OCI-LY3 (cell line): Measurements from ENCODE around the gene POTEF.
"Not testable (repeated sequence)": the region's sequence is repeated elsewhere in the genome, so short reads cannot be mapped to it uniquely, and the experiment has no call there.

Experiments used
- H2AFZ ChIP-seq: fragments of 200-600, 300-600 bp; shearing (Covaris generic); 2 replicates; pipeline ENCODE4 v1.6.0; 2014; ENCODE audit warnings: antibody characterized with exemption, low read depth, low read length
- H3K27ac ChIP-seq: fragments of 200-600, 300-600 bp; sonication (generic); 2 replicates; pipeline ENCODE4 v1.5.1; 2014; ENCODE audit warnings: mild to moderate bottlenecking, low read length, moderate library complexity, mixed read lengths
- H3K27me3 ChIP-seq: fragments of 200-600, 300-600 bp; sonication (generic); 2 replicates; pipeline ENCODE4 v1.6.1; 2014; ENCODE audit warnings: low read depth, low read length, mixed read lengths
- H3K36me3 ChIP-seq: fragments of 200-600, 300-600 bp; sonication (generic); replicated peaks from 2 replicates; pipeline ENCODE3; 2014; ENCODE audit warnings: low read depth, low read length, mixed read lengths
- H3K4me1 ChIP-seq: fragments of 300-600, 200-600 bp; sonication (generic); 2 replicates; pipeline ENCODE4 v1.6.1; 2014; ENCODE audit warnings: low read length, mixed read lengths
- H3K4me2 ChIP-seq: fragments of 200-600, 300-600 bp; sonication (generic); 2 replicates; pipeline ENCODE4 v1.6.1; 2014; ENCODE audit warnings: low read length, mixed read lengths
- H3K4me3 ChIP-seq: fragments of 300-600, 200-600 bp; sonication (generic); 2 replicates; pipeline ENCODE4 v1.5.1; 2014; ENCODE audit warnings: antibody characterized with exemption, mild to moderate bottlenecking, low read length, moderate library complexity
- H3K79me2 ChIP-seq: fragments of 300-600, 200-600 bp; shearing (Covaris generic); 2 replicates; pipeline ENCODE4 v1.6.1; 2014; ENCODE audit warnings: mild to moderate bottlenecking, low read length, mixed read lengths
- H3K9ac ChIP-seq: fragments of 300-600, 200-600 bp; shearing (Covaris generic); 2 replicates; pipeline ENCODE4 v1.6.0; 2014; ENCODE audit warnings: mild to moderate bottlenecking, low read length, moderate library complexity
- H3K9me3 ChIP-seq: fragments of 200-600, 300-600 bp; shearing (Covaris generic); 2 replicates; pipeline ENCODE4 v1.6.1; 2014; ENCODE audit warnings: low read length, mixed read lengths; ENCODE audit not compliant: insufficient read depth
- H4K20me1 ChIP-seq: fragments of 200-600, 300-600 bp; sonication (generic); 2 replicates; pipeline ENCODE4 v1.6.1; 2016; ENCODE audit warnings: low read length, mixed read lengths; ENCODE audit not compliant: insufficient read depth

Gene POTEF

GRCh38 chr2:130140516-130140915 is 11.5 kb upstream of the POTEF start:
- H3K9me3 ChIP-seq, H3K79me2 ChIP-seq, H3K4me1 ChIP-seq, H3K27ac ChIP-seq, H3K27me3 ChIP-seq, H3K36me3 ChIP-seq, H3K9ac ChIP-seq, H2AFZ ChIP-seq, H3K4me3 ChIP-seq, H4K20me1 ChIP-seq, H3K4me2 ChIP-seq: not testable (repeated sequence)

GRCh38 chr2:130139331-130140280 is 10.6 kb upstream of the POTEF start:
- H3K4me1 ChIP-seq, H3K27me3 ChIP-seq, H3K9ac ChIP-seq, H3K36me3 ChIP-seq, H3K79me2 ChIP-seq, H2AFZ ChIP-seq, H3K4me2 ChIP-seq, H3K4me3 ChIP-seq, H4K20me1 ChIP-seq, H3K9me3 ChIP-seq, H3K27ac ChIP-seq: not testable (repeated sequence)

- H3K9me3 ChIP-seq, H2AFZ ChIP-seq, H3K4me1 ChIP-seq, H4K20me1 ChIP-seq, H3K27ac ChIP-seq, H3K9ac ChIP-seq, H3K4me2 ChIP-seq, H3K79me2 ChIP-seq, H3K27me3 ChIP-seq, H3K36me3 ChIP-seq, H3K4me3 ChIP-seq: not testable (repeated sequence)
Measured at GRCh38 chr2:130138841-130139251, 9.8 kb upstream of the POTEF start.

GRCh38 chr2:130138326-130138725 is 9.3 kb upstream of the POTEF start:
- not testable (repeated sequence) for H3K36me3 ChIP-seq, H3K9ac ChIP-seq, H3K79me2 ChIP-seq, H3K4me3 ChIP-seq, H3K4me2 ChIP-seq, H2AFZ ChIP-seq, H4K20me1 ChIP-seq, H3K27me3 ChIP-seq, H3K27ac ChIP-seq, H3K9me3 ChIP-seq, H3K4me1 ChIP-seq

- H3K9ac ChIP-seq, H3K27ac ChIP-seq, H2AFZ ChIP-seq, H3K36me3 ChIP-seq, H3K9me3 ChIP-seq, H3K4me2 ChIP-seq, H3K27me3 ChIP-seq, H4K20me1 ChIP-seq, H3K4me1 ChIP-seq, H3K79me2 ChIP-seq, H3K4me3 ChIP-seq: not testable (repeated sequence)
Measured at GRCh38 chr2:130137118-130137517, 8.1 kb upstream of the POTEF start.

- H3K27ac ChIP-seq, H4K20me1 ChIP-seq, H3K9ac ChIP-seq, H3K27me3 ChIP-seq, H3K36me3 ChIP-seq, H3K4me1 ChIP-seq, H3K4me2 ChIP-seq, H2AFZ ChIP-seq, H3K79me2 ChIP-seq, H3K4me3 ChIP-seq, H3K9me3 ChIP-seq: not testable (repeated sequence)
Measured at GRCh38 chr2:130136546-130136945, 7.5 kb upstream of the POTEF start.
